GM18498 (cell line): ENCODE results near the gene DNAJC8.
A peak's percentile ranks its signal among the peaks of the same experiment; 100 is the strongest.

Experiments used
- ATAC-seq: cut with Tn5 transposase; IDR thresholded peaks from one replicate; pipeline ENCODE4 v1.9.1; 2021; ENCODE audit warnings: mild to moderate bottlenecking, moderate library complexity; ENCODE audit not compliant: unreplicated experiment

DNAJC8 gene

DNA sequence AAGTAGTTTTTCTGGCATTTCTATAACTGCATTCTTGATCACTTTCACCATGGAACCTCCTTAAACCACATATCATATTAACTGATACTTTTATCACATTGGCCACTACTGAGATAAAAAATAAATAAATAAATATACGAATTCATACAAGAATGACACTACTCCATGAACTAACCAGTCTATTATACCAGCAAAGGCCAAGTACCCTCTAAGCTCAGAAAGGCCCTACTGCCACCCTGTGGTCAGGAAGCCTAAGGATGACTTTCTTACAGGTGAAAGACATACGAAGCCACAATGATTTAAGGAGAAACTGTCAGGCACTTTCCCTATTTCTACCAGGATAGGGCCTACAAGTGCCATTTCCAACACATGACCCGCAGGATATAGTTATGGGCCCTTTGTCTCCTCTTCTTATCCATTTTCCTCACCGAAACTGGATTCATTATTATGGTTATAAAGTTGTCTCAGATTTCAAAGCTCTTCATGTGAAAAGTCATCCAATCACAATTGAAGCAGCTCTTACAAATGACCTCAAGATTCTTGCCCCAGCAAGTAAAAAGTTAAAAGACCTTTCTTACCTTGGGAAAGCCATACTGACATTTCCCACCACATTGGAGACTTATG, 23.9 kb downstream of the DNAJC8 start:
- no peak for ATAC-seq

GRCh38 chr1:28205243-28205642, 27.6 kb downstream of the DNAJC8 start:
- no peak for ATAC-seq

DNA sequence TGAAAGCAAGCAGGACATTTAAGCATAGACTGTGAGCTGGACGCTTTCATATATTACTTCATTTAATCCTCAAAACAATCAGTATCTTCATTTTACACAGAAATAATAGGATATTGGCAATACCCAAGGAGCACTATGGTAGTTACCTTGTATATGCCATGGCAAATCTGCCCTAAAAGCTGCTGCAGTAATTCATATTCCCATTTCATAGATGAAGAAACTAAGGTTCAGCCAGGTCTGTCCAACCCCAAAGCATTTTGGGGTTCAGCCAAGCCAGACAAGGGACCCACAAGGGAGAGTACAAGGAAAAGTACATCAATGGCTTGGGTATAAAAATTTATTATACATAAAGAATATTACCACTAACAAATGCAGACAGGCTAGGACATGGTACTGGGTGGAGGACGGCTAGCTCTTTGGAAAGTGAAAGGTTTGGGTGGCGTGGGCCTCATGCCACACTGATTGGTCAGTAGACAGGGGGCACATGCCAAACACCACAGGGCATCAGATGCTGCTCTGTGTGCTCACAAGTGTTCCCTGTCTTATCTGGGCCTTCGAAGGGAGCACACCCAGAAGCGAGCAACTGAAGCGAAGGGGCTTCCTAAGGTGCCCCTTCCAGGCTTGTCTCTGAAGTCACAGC, 32.5 kb downstream of the DNAJC8 start:
- peak; percentile 1 for ATAC-seq

GRCh38 chr1:28199328-28200233, 33.2 kb downstream of the DNAJC8 start:
- ATAC-seq, result peak; percentile 83

GRCh38 chr1:28197682-28198415, 35.0 kb downstream of the DNAJC8 start:
- no peak for ATAC-seq

DNA sequence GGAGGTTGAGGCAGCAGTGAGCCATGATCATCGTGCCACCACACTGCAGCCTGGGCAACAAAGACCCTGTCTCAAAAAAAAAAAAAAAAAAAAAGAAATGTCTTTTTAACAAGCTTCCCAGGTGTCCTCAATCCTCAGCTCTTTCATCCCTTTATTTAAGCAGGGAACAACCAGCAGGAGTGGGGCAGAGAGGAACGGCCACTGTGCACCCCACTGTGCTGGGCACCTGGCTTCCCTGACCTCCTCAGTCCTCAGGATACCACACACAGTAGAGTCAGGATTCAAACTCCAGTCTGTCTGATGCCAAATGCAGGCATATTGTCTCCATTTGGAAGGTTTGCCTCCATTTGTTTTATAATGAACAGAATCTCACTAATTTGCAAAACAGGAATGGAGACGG, 36.5 kb downstream of the DNAJC8 start:
- ATAC-seq, result no peak

- no peak for ATAC-seq
Observed at GRCh38 chr1:28195780-28196179, 37.0 kb downstream of the DNAJC8 start.

DNA sequence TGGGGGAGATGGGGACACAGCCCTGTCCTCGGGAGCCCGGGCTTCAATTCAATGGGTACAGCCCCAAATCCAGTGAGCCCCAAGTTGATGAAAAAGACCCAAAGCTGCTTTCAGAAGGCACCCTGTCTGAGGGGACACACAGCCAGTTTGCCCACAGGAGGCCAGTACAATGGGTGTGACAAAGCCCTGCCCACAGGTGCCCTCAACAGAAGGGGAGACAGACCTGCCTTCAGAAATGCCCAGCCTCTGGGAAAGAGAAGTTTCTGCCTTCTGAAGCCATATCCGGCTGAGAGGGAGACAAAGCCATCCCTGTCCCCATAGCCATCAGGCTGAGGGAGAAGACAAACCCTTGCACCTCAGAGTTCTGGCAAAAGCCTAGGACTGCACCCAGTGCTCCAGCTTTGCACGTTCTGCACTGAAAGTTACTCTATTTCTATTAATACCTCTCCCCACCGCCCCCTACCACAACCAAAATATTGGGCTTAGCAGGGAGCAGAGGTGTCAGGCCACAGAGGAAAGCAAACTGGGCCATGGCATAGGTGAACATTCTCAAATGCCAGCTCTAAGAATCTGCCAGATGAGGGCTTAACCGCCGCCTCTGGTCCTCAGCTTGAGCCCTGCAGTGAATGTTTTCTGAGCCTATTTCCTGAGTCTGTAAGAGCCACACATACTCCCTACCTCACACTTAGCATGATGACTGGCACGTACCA, 38.3 kb downstream of the DNAJC8 start:
- no peak for ATAC-seq

GRCh38 chr1:28193701-28194161, 39.1 kb downstream of the DNAJC8 start:
- no peak for ATAC-seq

- ATAC-seq, result no peak
Observed at GRCh38 chr1:28190996-28191645, 41.7 kb downstream of the DNAJC8 start.

GRCh38 chr1:28190337-28190979, 42.4 kb downstream of the DNAJC8 start:
- ATAC-seq, result no peak

GRCh38 chr1:28185071-28185470, 47.8 kb downstream of the DNAJC8 start:
- ATAC-seq, result no peak

DNA sequence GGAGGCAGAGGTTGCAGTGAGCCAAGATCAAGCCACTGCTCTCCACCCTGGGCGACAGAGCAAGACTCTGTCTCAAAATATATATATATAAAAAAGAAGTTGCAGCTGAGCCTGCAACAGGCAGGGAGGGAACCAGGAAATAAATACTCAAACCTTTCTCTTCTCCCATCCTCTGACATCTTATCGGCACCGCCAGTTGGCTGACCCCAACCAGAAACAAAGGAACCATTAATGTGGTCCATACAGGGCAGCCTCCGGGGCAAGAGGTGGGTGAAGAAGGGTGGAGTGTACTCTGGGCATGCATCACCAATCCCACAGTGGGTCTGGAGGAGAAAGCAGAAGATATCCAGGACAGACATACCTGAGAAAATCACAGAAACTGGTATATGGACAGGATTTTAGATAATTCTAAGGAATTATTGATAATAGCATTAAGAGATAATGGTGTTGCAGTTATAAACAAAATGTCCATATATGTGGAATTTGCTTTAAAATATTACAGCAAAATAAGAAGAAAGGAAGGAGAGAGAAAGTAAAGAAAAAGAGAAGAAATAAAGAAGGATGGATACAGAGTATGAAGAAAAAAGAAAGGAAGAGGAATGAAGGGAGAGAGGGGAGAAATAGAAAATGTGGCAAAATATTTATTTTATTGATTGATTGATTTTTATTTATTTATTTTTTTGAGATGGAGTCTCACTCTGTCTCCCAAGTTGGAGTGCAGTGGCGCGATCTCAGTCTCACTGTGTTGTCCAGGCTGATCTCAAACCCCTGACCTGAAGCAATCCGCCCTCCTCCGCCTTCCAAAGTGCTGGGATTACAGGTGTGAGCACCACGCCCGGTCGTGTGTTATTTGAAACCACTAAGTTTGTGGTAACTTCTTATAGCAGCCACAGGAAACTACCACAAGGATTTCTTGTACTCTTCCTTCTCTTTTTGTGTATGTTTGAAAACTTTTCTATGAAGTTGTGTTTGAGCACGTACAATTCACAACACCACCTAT, 52.2 kb downstream of the DNAJC8 start:
- ATAC-seq, result no peak

DNA sequence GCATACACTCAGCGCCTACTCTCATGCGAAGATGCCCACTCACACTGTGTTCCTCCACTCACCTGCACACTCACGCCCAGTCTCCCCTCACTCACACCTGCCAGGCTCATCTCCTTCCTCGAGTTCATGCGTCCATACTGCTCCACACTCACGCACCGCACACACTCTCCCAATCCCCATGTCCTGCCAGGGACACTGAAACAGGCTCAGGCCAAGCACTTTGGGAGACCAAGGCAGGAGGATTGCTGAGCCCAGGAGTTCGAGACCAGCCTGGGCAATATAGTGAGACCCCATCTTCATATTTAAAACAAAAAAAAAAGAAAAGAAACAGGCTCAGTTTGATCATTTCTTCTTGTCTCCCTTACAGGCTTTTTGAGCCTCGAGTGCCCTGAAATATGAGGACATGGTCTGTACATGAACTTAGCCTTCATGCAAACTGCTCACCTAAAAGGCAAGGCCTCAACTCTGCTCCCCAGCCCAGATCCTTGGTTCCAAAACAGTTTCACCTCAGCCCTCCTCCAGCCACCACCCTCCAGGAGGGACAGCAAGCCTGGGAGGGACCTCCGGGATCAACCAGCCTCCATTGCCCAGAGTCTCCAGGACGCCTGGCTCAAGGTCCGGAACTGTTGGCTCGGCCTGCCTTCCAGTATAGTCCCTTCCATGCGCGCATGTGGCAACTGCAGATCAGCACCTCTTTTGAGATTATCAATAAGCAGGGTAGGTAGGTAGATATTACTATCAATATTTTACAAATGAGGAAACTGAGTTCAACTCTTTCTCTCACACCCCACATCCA, 53.9 kb downstream of the DNAJC8 start:
- no peak for ATAC-seq

GRCh38 chr1:28176492-28177470, 56.0 kb downstream of the DNAJC8 start, which contains the start of gene PTAFR:
PTAFR (minus strand) TSS chr1:28176690; CDS start chr1:28151021, 25,669 bp downstream.
- peak; percentile 47 for ATAC-seq

DNA sequence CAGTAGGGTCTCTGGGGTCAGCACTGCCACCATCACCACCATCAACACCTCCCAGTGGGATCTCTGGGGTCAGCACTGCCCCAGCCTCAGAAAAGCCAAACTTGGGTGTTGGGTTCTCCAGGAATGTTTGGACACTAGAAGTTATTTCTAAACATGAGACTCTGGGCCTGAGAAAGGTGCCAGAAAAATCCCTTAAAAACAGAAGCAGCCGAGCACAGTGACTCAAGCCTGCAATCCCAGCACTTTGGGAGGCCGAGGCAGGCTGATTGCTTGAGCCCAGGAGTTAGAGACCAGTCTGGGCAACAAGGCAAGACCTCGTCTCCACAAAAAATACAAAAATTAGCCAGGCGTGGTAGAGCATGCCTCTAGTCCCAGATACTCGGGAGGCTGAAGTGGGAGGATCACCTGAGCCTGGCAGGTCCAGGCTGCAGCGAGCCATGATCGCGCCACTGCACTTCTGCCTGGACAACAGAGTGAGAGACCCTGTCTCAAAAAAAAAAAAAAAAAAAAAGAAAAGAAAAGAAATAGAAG, 56.8 kb downstream of the DNAJC8 start:
- ATAC-seq, result no peak
